ENCODE data around the gene TWNK. TPM values are rescaled to one million over a fixed set of nuclear protein-coding genes. Genes with fewer than 3 reads are reported as not detected.

TWNK gene
- total RNA-seq, 3 donors from 2014 or later (not counting 1 experiment from before 2014, with no cell fraction given) = 2.2 to 3.6 (median 3.3) TPM

DNA sequence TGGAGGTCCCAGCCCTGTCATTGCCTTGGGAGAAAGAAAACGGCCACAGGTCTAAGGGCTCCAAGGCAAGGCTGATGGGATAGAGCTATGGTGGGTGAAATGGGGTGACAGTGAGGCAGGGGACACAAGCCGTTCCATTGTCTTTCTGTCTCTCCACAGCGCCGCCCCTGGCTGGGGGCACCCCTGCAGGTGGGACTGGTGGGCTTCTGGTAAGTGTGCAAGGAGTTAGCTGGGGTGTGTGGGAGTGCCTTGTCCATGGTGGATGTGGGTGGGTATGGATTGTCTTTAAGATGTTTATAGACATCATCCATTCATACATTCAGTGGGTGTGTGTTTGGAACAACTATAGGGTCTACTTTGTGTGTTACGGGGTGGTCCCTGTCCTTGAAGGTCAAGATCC is 51.1 kb downstream of the TWNK start:
- Histone ChIP-seq H3K4me1 (ENCODE audit: control insufficient read depth, insufficient read depth, low read length) (peaks cover 17% of the 10 kb centered on the region), H3K4me3 (ENCODE audit: low read length) (no peak overlapping the region), H3K9me3 (ENCODE audit: control insufficient read depth, insufficient read depth, low read length) (no peaks in the 10 kb centered on the region), H3K36me3 (ENCODE audit: control insufficient read depth, insufficient read depth, low read length) (peaks cover 46% of the 10 kb centered on the region), H3K27ac (ENCODE audit: low read length) (no peak overlapping the region), H3K27me3 (ENCODE audit: control insufficient read depth, insufficient read depth, low read length) (no peaks in the 10 kb centered on the region)
- no peaks in the 10 kb centered on the region for H3K9me3 Mint-ChIP-seq
- TF ChIP-seq, protein P1, sequence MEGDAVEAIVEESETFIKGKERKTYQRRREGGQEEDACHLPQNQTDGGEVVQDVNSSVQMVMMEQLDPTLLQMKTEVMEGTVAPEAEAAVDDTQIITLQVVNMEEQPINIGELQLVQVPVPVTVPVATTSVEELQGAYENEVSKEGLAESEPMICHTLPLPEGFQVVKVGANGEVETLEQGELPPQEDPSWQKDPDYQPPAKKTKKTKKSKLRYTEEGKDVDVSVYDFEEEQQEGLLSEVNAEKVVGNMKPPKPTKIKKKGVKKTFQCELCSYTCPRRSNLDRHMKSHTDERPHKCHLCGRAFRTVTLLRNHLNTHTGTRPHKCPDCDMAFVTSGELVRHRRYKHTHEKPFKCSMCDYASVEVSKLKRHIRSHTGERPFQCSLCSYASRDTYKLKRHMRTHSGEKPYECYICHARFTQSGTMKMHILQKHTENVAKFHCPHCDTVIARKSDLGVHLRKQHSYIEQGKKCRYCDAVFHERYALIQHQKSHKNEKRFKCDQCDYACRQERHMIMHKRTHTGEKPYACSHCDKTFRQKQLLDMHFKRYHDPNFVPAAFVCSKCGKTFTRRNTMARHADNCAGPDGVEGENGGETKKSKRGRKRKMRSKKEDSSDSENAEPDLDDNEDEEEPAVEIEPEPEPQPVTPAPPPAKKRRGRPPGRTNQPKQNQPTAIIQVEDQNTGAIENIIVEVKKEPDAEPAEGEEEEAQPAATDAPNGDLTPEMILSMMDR (IDR thresholded peaks at IDR 0.05) = no peak
- H3K36me3 Mint-ChIP-seq = peaks cover 14% of the 10 kb centered on the region
- DNase-seq (no peak), ATAC-seq (no peak)
- 99% methylated on average over 5 of the region's 5 CpGs for WGBS (ENCODE audit: insufficient coverage)
- H3K4me1 Mint-ChIP-seq = peaks cover 26 to 29% of the 10 kb centered on the region in 2 donors
- no peaks in the 10 kb centered on the region for H3K27me3 Mint-ChIP-seq (ENCODE audit: low read depth in 2 of 2)
- no peak overlapping the region for H3K4me3 Mint-ChIP-seq
- H3K27ac Mint-ChIP-seq = no peak overlapping the region
- intact Hi-C loops (cut with micrococcal nuclease) = no loop called here

DNA sequence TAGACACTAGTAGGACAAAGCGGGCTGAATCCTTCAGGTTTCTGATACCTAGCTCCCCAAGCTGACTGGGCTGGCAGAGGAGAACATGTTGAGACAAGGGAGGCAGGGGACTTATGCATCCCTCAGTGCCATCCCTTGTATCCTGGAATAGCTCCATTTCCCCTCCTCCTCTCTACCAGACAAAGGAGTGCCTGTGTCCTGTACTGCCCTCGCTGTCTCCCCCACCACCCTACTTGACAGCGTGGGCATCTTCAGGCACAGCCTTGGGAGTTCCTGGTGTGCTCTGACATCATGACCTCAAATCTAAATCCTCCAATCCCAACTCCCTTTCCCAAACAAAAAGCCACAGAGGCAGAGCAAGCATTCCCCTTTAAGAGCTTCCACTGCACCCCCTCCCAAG is 52.7 kb downstream of the TWNK start:
- Histone ChIP-seq H3K4me3 (ENCODE audit: low read length) (no peak overlapping the region), H3K36me3 (ENCODE audit: control insufficient read depth, insufficient read depth, low read length) (peaks cover 41% of the 10 kb centered on the region), H3K9me3 (ENCODE audit: control insufficient read depth, insufficient read depth, low read length) (no peaks in the 10 kb centered on the region), H3K4me1 (ENCODE audit: control insufficient read depth, insufficient read depth, low read length) (peaks cover 18% of the 10 kb centered on the region), H3K27ac (ENCODE audit: low read length) (no peak overlapping the region), H3K27me3 (ENCODE audit: control insufficient read depth, insufficient read depth, low read length) (peaks cover 2% of the 10 kb centered on the region)
- H3K27me3 Mint-ChIP-seq (ENCODE audit: low read depth in 2 of 2) = no peaks in the 10 kb centered on the region
- no peaks in the 10 kb centered on the region for H3K9me3 Mint-ChIP-seq
- 97% methylated on average over 3 of the region's 3 CpGs for WGBS (ENCODE audit: insufficient coverage)
- H3K4me1 Mint-ChIP-seq = peaks cover 25 to 29% of the 10 kb centered on the region in 2 donors
- intact Hi-C loops (cut with micrococcal nuclease) = no loop called here
- H3K27ac Mint-ChIP-seq = no peak overlapping the region
- ATAC-seq (no peak), DNase-seq (no peak)
- no peak overlapping the region for H3K4me3 Mint-ChIP-seq
- TF ChIP-seq, protein P1 (IDR thresholded peaks at IDR 0.05) = no peak
- peaks cover 14% of the 10 kb centered on the region for H3K36me3 Mint-ChIP-seq

DNA sequence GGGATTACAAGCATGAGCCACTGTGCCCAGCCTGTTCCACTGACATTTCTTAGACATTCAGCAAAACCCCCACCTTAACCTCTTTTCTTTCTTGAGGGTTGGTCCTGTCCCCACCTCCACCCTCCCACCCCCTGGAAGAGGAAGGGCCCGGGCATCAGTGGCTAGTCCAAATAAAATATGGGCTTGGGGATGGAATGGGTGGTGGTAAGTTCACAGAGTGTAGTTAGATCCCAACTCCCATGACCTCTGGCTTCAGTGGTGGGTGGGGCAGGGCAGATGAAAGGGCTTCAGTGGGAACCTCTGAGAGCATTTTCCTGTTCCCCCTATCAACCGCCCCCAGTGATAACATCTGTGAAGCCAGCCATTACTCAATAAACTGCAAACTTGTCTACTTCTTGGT is 53.5 kb downstream of the TWNK start:
- TF ChIP-seq, protein P1 (IDR thresholded peaks at IDR 0.05) = no peak
- peaks cover 18% of the 10 kb centered on the region for H3K4me1 ChIP-seq (ENCODE audit: control insufficient read depth, insufficient read depth, low read length)
- H3K4me3 Mint-ChIP-seq = no peak overlapping the region
- DNase-seq = no peak
- 20% methylated on average over 1 of the region's 2 CpGs for WGBS (ENCODE audit: insufficient coverage)
- H3K9me3 Mint-ChIP-seq = no peaks in the 10 kb centered on the region
- H3K36me3 Mint-ChIP-seq = peaks cover 14% of the 10 kb centered on the region
- H3K27me3 ChIP-seq (ENCODE audit: control insufficient read depth, insufficient read depth, low read length) = peaks cover 5% of the 10 kb centered on the region
- H3K27ac ChIP-seq (ENCODE audit: low read length) = no peak overlapping the region
- intact Hi-C loops (cut with micrococcal nuclease) = loop anchor here (1.0 kb wide), 1 partner anchor 27 kb away; no protein-coding TSS in a partner anchor
- no peaks in the 10 kb centered on the region for H3K27me3 Mint-ChIP-seq (ENCODE audit: low read depth in 2 of 2)
- peaks cover 25 to 29% of the 10 kb centered on the region in 2 donors for H3K4me1 Mint-ChIP-seq
- H3K9me3 ChIP-seq (ENCODE audit: control insufficient read depth, insufficient read depth, low read length) = no peaks in the 10 kb centered on the region
- peak overlapping the region; percentile 51 to 89 for H3K27ac Mint-ChIP-seq
- H3K4me3 ChIP-seq (ENCODE audit: low read length) = no peak overlapping the region
- ATAC-seq = no peak
- H3K36me3 ChIP-seq (ENCODE audit: control insufficient read depth, insufficient read depth, low read length) = peaks cover 34% of the 10 kb centered on the region

DNA sequence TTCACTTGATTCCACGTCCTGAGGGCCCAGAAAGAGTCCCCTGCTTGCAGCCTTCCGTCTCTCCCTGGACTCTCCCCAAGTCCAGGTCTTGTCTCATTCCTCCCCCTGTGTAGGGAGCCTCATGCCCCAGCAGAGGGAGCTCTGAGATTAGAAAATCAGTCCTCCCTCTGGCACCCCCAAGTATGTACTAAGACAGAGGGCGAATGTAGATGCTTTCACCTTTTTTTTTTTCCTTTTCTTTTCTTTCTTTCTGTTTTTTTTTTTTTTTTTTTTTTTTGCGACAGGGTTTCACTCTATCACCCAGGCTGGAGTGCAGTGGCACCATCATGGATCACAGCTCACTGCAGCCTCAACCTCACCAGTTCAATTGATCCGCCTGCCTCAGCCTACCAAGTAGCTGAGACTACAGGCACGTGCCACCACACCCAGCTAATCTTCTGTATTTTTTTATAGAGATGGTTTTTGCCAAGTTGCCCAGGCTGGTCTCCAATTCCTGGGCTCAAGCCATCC is 54.0 kb downstream of the TWNK start:
- H3K27me3 ChIP-seq (ENCODE audit: control insufficient read depth, insufficient read depth, low read length) = peaks cover 5% of the 10 kb centered on the region
- H3K9me3 ChIP-seq (ENCODE audit: control insufficient read depth, insufficient read depth, low read length) = no peaks in the 10 kb centered on the region
- ATAC-seq (peak; percentile 87), DNase-seq (peak; percentile 65 to 88)
- peak overlapping the region; percentile 51 to 89 for H3K27ac Mint-ChIP-seq
- H3K36me3 ChIP-seq (ENCODE audit: control insufficient read depth, insufficient read depth, low read length) = peaks cover 29% of the 10 kb centered on the region
- no peaks in the 10 kb centered on the region for H3K9me3 Mint-ChIP-seq
- intact Hi-C loops (cut with micrococcal nuclease) = loop anchor here (1.0 kb wide), 1 partner anchor 27 kb away; no protein-coding TSS in a partner anchor
- H3K4me1 ChIP-seq (ENCODE audit: control insufficient read depth, insufficient read depth, low read length) = peaks cover 18% of the 10 kb centered on the region
- no peak overlapping the region for H3K27ac ChIP-seq (ENCODE audit: low read length)
- H3K4me3 Mint-ChIP-seq = no peak overlapping the region
- H3K4me1 Mint-ChIP-seq = peaks cover 25 to 29% of the 10 kb centered on the region in 2 donors
- TF ChIP-seq, protein P1 (IDR thresholded peaks at IDR 0.05) = peak; percentile 78
- 26% methylated on average over 4 of the region's 6 CpGs for WGBS (ENCODE audit: insufficient coverage)
- peaks cover 14% of the 10 kb centered on the region for H3K36me3 Mint-ChIP-seq
- no peak overlapping the region for H3K4me3 ChIP-seq (ENCODE audit: low read length)
- peaks cover 2 to 4% of the 10 kb centered on the region in 2 donors for H3K27me3 Mint-ChIP-seq (ENCODE audit: low read depth in 2 of 2)
